PC-9 (cell line): ENCODE data around the gene SLC12A9. TPM values are rescaled to one million over a fixed set of nuclear protein-coding genes. Genes with fewer than 3 reads are reported as not detected.

Source experiments
- BruUV-seq: library from RNA; stranded (reverse); fragments of 400-500 nt; replicated peaks from 2 replicates; lab custom pipeline; 2021; lab: Mats Ljungman, UMichigan
- CTCF ChIA-PET: fragments of 300-600 bp; sonication (Branson Sonifier 250); formaldehyde crosslinking; loops from one replicate; lab custom pipeline; 2022; ENCODE audit warnings: antibody characterized with exemption; lab: Charles Lee
- POLR2A ChIA-PET: fragments of 300-600 bp; sonication (Branson Sonifier 250); formaldehyde crosslinking; loops from one replicate; lab custom pipeline; 2022; ENCODE audit warnings: antibody characterized with exemption; ENCODE audit not compliant: unreplicated experiment; lab: Charles Lee
- DNase-seq, 2 experiments: peaks; one replicate each; pipeline versions ENCODE4 v3.0.0 to v3.0.0-alpha.2; 2015 to 2022; ENCODE audit warnings: mixed read lengths in 1 of 2
- H2AFZ ChIP-seq: fragments of 200-600 bp; sonication (generic); 2 replicates; pipeline ENCODE4 v1.8.1; 2017; ENCODE audit warnings: antibody characterized with exemption
- H3F3A ChIP-seq: fragments of 200-600 bp; sonication (generic); 2 replicates; pipeline ENCODE4 v1.8.1; 2017; ENCODE audit warnings: antibody characterized with exemption, mild to moderate bottlenecking, low read depth; ENCODE audit not compliant: insufficient read depth
- H3K27ac ChIP-seq: fragments of 200-600 bp; sonication (generic); 2 replicates; pipeline ENCODE4 v1.6.1; 2016; ENCODE audit warnings: mixed run types
- H3K27me3 ChIP-seq: fragments of 200-600 bp; sonication (generic); 2 replicates; pipeline ENCODE4 v1.6.1; 2016; ENCODE audit warnings: low read depth, mixed run types; ENCODE audit not compliant: insufficient read depth
- H3K36me3 ChIP-seq: fragments of 200-600 bp; sonication (generic); 2 replicates; pipeline ENCODE4 v1.6.1; 2016; ENCODE audit warnings: low read depth, mixed run types
- H3K4me1 ChIP-seq: fragments of 200-600 bp; sonication (generic); replicated peaks from 2 replicates; pipeline ENCODE4 v1.6.1; 2016; ENCODE audit warnings: mixed run types; ENCODE audit not compliant: insufficient read depth
- H3K4me2 ChIP-seq: fragments of 200-600 bp; sonication (generic); 2 replicates; pipeline ENCODE4 v1.6.1; 2017; ENCODE audit warnings: mixed run types
- H3K4me3 ChIP-seq: fragments of 200-600 bp; sonication (generic); 2 replicates; pipeline ENCODE4 v1.6.1; 2016; ENCODE audit warnings: mixed run types
- H3K79me2 ChIP-seq: fragments of 200-600 bp; sonication (generic); 2 replicates; pipeline ENCODE4 v1.6.1; 2017; ENCODE audit warnings: low read depth, mixed run types
- H3K9me2 ChIP-seq: fragments of 200-600 bp; sonication (generic); 2 replicates; pipeline ENCODE4 v1.8.1; 2017; ENCODE audit warnings: mild to moderate bottlenecking; ENCODE audit not compliant: insufficient read depth
- H3K9me3 ChIP-seq: fragments of 200-600 bp; sonication (generic); 2 replicates; pipeline ENCODE4 v1.8.1; 2016; ENCODE audit warnings: low read depth; ENCODE audit not compliant: insufficient read depth
- H4K20me1 ChIP-seq: fragments of 200-600 bp; sonication (generic); 2 replicates; pipeline ENCODE4 v1.8.1; 2017; ENCODE audit not compliant: insufficient read depth
- CTCF ChIP-seq: fragments of 200-600 bp; sonication (generic); conservative IDR thresholded peaks from 2 replicates; pipeline ENCODE4 v1.6.1; 2017; ENCODE audit warnings: mixed run types, antibody characterized with exemption, mild to moderate bottlenecking, moderate library complexity
- EZH2 ChIP-seq: fragments of 200-600 bp; sonication (generic); IDR thresholded peaks from 2 replicates; pipeline ENCODE4 v1.8.0; 2017; ENCODE audit warnings: antibody characterized with exemption, low read depth
- intact Hi-C: fragments of 100-400 bp; cut with micrococcal nuclease; formaldehyde crosslinking; loops from one replicate; pipeline ENCODE4 v1.10.0; 2022; ENCODE audit not compliant: unreplicated experiment
- total RNA-seq: library from RNA; stranded (reverse); gene quantifications from 2 replicates; pipeline ENCODE4 v1.2.3, GENCODE V29; 2021

Gene SLC12A9
- total RNA-seq, 1 experiment from 2014 or later: 36.7 TPM

GRCh38 chr7:100827330-100828226 is 24.9 kb upstream of the SLC12A9 start, which contains the start of gene EPHB4:
Gene EPHB4 (minus strand): TSS chr7:100827523. CDS start chr7:100827030, 493 bp downstream.
- Histone ChIP-seq H3K4me3 (peak within 1 kb of the TSS; percentile 68), H3F3A (no peaks in the 10 kb centered on the region), H3K9me3 (no peaks in the 10 kb centered on the region), H4K20me1 (0 out of 2 replicates have a peak, but pooled peaks cover 6% of the 10 kb centered on the region), H3K9me2 (no peaks in the 10 kb centered on the region), H3K4me2 (peak within 1 kb of the TSS; percentile 86), H2AFZ (peak within 1 kb of the TSS; percentile 87), H3K27me3 (no peaks in the 10 kb centered on the region), H3K36me3 (no peaks in the 10 kb centered on the region), H3K4me1 (peaks cover 12% of the 10 kb centered on the region; the same call in 1 of the 2 replicates), H3K79me2 (peaks cover 4% of the 10 kb centered on the region; the same call in 1 of the 2 replicates), H3K27ac (no peak within 1 kb of the TSS)
- ChIA-PET CTCF (interaction anchor here (0.6 to 1.9 kb wide), 14 partner anchors 8 to 679 kb away, joined by 3 to 14 read pairs (median 6); partner anchors contain the start of genes EPO, POP7 and SLC12A9), POLR2A (interaction anchor here (0.6 to 1.2 kb wide), 10 partner anchors 9 to 680 kb away, joined by 3 to 33 read pairs (median 6); partner anchors contain the start of genes POP7, SLC12A9 and SRRT)
- no TSS peak for BruUV-seq
- TF ChIP-seq CTCF (no peak; the same call in 1 of the 2 replicates), EZH2 (no peak)
- peak in 1 of 2 experiments; percentile 85 for DNase-seq
- intact Hi-C loops: loop anchor here (1.0 to 10.0 kb wide), 8 partner anchors 9 to 283 kb away; partner anchors contain the start of genes FBXO24, GIGYF1, LRCH4 and SLC12A9

- no peak for TF ChIP-seq EZH2
- no peak for TF ChIP-seq CTCF
- H3K4me2 ChIP-seq: no peak overlapping the region
- CTCF ChIA-PET: no interaction called here
These were observed 23.3 kb upstream of the SLC12A9 start for GRCh38 chr7:100829150-100829716.

GRCh38 chr7:100830396-100830795 is 22.1 kb upstream of the SLC12A9 start:
- H3K79me2 ChIP-seq: peaks cover 4% of the 10 kb centered on the region; the same call in 1 of the 2 replicates
- no peak for TF ChIP-seq EZH2
- ChIA-PET POLR2A (no interaction called here), CTCF (no interaction called here)
- H4K20me1 ChIP-seq: 0 out of 2 replicates have a peak, but pooled peaks cover 4% of the 10 kb centered on the region
- intact Hi-C loops: no loop called here
- H3F3A ChIP-seq: 0 out of 2 replicates have a peak, but pooled peaks cover 3% of the 10 kb centered on the region
- no peaks in the 10 kb centered on the region for H3K36me3 ChIP-seq
- no peak overlapping the region for H3K4me3 ChIP-seq
- H3K9me3 ChIP-seq: no peaks in the 10 kb centered on the region
- no peaks in the 10 kb centered on the region for H3K27me3 ChIP-seq
- no peak overlapping the region for H3K4me2 ChIP-seq
- no peak overlapping the region for H2AFZ ChIP-seq
- no peaks in the 10 kb centered on the region for H3K9me2 ChIP-seq
- BruUV-seq: no TSS peak
- peaks cover 10% of the 10 kb centered on the region; the same call in 1 of the 2 replicates for H3K4me1 ChIP-seq
- no peak overlapping the region for H3K27ac ChIP-seq
- no peak for DNase-seq

More at GRCh38 chr7:100829150-100829716, 23.3 kb upstream of the SLC12A9 start:
- Histone ChIP-seq H2AFZ (no peak overlapping the region), H3K4me1 (peaks cover 12% of the 10 kb centered on the region; the same call in 1 of the 2 replicates), H3K4me3 (no peak overlapping the region), H3K9me3 (no peaks in the 10 kb centered on the region), H3K79me2 (peaks cover 4% of the 10 kb centered on the region; the same call in 1 of the 2 replicates), H3F3A (0 out of 2 replicates have a peak, but pooled peaks cover 3% of the 10 kb centered on the region), H3K27me3 (no peaks in the 10 kb centered on the region), H3K27ac (no peak overlapping the region), H4K20me1 (0 out of 2 replicates have a peak, but pooled peaks cover 6% of the 10 kb centered on the region), H3K9me2 (no peaks in the 10 kb centered on the region), H3K36me3 (no peaks in the 10 kb centered on the region)
- no TSS peak for BruUV-seq
- POLR2A ChIA-PET: no interaction called here
- intact Hi-C loops: loop anchor here (5.0 to 10.0 kb wide), 5 partner anchors 38 to 244 kb away; partner anchors contain the start of genes FBXO24, GIGYF1, LRCH4 and TRIP6
- no peak for DNase-seq
